Activated CD4-positive, alpha-beta T cell treated with anti-CD3 and anti-CD28 coated beads for 4 hours (primary cell): ENCODE data around the gene LIMD2.
A peak's percentile ranks its signal among the peaks of the same experiment; 100 is the strongest.
"Not testable (repeated sequence)": the region's sequence is repeated elsewhere in the genome, so short reads cannot be mapped to it uniquely, and the experiment has no call there.

Source experiments
- DNase-seq, 2 donors: peaks; one replicate each; pipeline ENCODE4 v3.0.0-alpha.2; 2020

LIMD2 gene

DNA sequence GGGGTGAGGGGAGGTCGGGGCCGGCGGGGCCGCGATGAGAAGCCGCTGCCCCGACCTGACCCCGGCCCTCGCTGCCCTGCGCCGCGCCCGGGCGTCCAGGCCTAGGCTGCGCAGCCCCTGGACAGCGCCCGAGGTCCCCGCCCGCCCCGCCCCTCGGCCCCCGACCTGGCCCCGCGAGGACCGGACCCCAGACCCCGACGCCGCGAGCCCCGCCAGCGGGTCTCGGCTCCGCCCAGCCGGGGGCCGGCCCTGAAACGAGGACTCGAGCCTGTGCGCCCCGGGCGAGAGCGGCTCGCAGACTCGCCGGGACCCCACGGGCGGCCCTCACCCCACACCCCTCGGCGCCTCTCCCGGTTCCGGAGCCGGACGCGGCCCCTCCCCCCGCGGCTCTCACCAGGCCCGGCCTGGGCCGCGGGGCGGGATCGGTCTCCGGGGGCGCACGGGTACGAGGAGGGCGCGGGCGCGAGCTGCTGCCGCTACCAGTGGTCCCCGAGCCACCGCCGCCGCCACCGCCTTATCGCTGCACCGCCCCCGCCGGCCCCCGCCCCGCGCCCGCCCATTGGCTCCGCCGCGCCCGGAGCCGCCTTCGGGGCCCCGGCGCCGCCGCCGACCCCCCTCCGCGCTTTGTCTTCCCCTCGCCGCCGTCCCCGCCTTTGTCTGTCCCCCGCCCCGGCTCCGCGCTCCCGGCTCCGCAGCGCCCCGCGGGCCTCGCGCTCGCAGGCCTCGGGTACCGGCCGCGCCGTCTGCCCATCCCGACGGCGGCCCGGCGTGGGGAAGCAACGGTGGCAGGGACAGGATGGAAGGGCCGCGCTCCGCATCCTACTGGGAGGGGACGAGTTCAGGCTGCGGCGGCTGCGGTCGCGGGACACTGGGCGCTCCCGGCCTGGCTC is at the start of gene LIMD2:
Gene LIMD2, minus strand, starts transcription at position 488 of the 890 bp plus-strand sequence. CDS start 827 bp downstream, outside the sequence.
- peak; percentile 83 to 85 for DNase-seq

DNA sequence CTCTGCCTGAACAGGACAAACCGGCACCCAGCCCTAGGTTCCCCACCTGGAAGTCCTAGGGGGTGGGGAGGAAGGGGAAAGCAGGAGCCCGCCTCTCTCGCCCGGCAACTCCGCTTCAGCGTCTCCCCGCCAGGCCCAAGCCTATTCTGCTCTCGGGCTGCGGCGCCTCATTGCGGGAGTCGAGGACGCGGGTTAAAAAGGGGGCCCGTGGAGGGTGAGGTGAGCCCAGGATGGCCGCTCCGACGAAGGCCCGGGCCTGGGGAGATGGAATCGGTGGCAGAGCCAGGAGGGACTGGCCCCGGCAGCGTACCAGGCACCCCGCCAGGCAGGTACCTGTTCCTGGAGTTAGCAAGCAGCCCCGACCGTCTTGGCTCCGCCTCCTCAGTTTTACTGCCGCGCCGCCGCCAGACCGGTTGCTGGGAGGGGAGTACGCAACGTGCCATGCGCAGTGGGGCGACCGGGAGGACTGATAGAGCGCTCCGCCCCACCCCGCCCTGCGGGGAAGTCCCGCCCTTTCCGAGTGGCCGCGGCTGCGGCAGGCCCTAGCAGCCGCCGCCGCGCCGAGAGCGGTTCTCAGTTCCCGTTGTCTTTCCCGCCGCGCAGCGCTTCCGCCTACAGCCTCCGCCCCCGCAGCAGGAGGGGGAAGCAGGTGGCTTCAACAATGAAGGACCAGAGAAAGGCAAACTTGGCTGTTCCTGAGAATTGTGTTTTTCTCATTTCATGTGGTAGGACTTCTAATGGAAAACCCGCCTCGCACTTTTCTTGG is 41.7 kb upstream of the LIMD2 start, which contains the start of gene STRADA:
Gene STRADA, minus strand, starts transcription at position 392 of the 766 bp plus-strand sequence. CDS start 13,430 bp downstream, outside the sequence.
- peak; percentile 98 to 99 for DNase-seq

DNA sequence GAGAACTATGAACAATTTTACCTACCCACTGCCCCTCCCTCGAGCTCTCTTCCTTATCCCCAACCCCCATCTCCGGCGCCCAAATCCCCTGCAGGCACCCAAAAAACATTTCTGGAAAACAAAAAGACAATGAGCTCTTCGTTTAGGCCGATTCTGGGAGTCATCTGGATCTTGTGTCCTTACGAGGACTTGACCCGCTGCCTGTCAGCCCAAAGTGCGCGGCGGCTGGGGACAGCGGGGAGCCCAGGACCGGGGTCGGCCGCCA is 41.1 kb upstream of the LIMD2 start:
- DNase-seq = no peak

DNA sequence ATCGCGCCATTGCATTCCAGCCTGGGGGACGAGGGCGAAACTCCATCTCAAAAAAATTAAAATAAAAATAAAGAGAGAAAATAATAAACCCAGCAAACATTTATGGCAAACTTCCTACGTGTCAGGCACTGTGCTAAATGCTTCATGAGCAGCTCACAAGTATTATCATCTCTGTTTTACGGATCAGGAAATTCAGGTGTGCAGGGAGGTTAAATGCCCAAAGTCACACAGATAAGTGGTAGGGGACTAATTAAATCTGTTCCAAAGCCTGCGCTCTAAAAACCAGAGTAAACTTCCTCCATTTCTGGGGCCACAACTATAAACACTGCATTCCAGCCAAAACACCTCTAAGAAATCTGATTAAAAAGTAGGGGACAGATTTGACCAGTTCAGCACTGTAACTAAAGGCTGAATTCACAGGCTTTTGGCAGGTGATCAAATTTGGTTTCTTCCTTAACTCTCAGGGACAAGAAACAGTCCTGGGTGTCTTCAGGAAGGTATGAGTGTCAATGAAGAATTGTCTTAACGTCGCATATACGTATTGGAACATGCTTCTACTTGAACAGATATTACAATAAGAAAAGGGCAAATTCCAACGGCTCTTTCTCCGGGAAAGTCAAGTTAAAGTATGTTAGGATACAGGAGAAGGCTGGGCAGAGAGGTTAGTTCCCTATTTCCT is 40.7 kb upstream of the LIMD2 start:
- no peak for DNase-seq

DNA sequence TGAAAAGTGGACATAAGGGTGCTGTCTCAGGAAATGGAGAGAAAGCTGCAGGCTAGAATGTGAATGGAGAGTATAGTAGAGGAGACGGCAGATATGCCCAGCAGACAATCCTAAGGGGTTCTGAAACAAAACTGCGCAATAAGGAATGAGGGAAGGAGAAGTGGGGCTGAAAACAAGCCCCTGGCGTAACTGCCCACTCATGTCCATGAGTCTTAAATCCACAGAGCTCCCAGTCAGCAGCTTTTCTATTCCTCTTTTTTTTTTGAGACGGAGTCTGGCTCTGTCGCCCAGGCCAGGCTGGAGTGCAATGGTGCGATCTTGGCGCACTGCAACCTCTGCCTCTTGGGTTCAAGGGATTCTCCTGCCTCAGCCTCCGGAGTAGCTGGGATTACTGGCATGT is 35.8 kb upstream of the LIMD2 start:
- no peak for DNase-seq

DNA sequence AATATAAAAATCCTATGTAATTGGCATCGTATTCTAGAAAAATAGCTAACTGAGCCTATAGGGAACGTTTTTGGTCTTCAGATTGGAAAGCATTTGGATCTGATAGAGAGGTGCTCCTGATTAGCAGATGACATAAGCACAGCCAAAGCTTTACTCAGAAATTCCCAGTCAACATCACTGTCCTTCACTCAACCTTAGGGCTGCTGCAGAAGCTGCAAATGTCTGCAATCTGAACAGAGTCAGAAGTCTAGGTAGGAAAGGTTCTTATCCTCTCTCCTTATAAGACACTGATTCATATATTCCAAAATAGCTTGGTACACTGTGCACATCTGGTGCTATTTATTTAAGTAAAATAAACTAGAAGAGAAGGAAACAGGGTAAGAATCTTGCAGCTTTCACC is 22.5 kb upstream of the LIMD2 start:
- DNase-seq = no peak

DNA sequence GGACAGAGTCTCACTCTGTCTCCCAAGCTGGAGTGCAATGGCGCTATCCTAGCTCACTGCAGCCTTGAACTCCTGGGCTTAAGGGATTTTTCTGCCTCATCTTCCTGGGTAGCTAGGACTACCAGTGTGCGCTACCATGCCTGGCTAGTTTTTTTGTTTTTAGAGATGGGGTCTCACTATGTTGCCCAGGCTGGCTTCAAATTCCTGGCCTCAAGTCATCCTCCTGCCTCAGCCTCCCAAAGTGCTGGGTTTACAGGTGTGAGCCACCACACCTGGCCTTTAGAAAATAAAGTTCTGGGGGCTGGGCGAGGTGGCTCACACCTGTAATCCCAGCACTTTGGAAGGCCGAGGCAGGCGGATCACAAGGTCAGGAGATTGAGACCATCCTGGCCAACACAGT is 20.3 kb upstream of the LIMD2 start:
- DNase-seq = not testable (repeated sequence)

DNA sequence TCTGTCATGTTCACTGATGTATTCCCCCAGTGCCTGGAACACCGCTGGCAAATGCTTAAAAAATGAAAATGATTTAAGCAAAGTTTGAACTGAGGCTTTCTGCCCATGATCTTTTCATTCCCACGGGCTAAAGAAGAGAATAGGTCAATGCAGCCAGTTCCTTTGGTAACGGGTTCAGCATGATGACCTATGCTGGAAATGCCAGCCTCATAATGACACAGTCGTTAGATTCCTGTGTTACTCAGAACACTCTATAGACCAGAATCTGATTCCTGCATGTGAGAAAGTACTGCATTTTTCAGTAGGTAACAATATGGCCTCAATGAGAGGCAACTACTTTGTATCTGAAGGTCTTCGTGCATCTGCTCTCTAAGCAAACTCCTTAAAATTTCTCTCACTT is 19.1 kb upstream of the LIMD2 start:
- no peak for DNase-seq

DNA sequence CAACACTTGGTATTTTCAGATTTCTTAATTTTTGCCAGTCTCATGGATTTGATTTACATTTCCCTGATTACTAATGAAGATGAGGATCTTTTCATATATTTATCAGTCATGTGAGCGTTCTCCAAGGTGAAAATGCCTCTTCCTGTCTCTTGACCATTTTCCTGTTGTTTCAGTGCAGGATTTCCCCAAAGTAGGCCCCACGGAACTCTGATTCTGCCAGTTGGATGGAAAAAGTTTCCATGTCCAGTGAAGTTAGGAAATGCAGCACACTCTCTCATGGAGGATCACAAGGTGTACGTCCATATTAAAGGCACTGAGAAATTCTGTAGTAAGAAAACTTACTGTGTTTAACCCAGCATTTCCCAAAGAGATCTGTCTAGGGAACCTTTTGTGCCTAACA is 16.5 kb upstream of the LIMD2 start:
- no peak for DNase-seq

DNA sequence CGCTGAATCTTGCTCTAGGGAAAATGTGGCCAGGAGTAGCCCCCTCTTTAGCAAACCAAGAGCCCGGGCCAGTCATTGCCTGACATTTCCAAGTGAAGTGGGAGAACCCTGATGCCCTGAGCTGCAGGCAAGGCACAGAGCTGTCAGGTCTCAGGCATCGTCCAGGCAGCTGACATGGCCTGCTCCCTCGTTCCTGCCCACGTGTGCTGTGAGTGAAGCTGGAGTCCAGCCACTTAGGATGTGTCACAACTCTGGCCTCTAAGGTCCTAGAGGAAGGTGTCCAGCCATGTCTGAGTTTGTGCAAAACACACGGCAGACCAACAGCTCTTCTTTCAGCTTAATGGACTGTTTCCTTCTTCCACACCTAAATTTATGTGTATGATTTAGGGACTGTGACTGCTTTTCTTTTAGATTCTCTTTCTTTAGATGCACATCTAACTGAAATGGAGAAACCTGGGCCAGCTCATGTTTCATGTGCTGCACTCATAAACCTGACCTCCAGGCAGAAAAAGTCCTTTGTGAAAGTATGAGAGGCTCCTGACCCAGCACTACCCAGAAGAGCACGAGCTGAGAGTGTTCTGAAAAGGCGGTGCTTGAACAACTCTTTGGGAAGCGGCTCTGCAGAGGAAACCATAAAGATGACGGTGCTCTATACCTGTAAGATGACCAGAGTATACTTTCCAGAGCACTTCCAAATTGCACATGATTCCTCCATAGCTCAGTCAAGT is 14.8 kb upstream of the LIMD2 start:
- no peak for DNase-seq

DNA sequence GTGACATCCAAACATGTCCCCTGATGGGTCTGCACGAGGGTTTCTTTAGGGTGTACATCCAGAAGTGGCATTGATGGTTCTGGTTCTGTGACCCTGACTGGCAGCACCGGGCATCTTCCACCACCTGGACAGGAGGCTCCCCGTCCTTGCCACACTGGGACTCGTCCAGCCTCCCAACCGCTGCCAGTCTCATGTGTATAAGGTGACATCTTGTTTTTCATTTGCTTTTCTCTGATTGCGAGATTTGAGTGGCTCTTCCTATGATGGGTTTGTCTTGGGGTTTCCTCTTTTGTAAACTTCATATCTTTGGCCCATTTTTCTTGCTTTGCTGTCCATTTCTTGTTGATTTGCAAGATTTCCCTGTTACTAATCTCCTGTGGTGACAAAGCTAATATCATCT is 9.2 kb upstream of the LIMD2 start:
- DNase-seq = no peak

DNA sequence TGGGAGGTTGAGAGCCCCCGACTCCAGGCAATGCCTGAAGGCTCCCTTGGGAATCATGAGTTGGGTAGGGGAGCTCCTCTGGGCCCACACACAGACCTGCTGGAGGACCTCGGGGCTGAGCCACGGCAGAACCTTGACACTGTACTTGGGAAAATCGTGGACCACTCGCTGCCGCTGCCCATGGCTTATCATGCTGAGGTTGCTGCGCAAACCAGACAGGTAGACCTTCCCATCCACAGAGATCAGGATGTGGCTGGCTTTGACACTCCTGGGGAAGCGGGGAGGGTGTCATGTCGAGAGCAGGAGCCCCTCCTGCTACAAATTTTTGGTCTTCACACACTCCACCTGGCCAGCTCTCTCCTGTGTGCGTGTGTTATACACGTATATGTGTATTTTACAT is 7.2 kb upstream of the LIMD2 start:
- no peak for DNase-seq

DNA sequence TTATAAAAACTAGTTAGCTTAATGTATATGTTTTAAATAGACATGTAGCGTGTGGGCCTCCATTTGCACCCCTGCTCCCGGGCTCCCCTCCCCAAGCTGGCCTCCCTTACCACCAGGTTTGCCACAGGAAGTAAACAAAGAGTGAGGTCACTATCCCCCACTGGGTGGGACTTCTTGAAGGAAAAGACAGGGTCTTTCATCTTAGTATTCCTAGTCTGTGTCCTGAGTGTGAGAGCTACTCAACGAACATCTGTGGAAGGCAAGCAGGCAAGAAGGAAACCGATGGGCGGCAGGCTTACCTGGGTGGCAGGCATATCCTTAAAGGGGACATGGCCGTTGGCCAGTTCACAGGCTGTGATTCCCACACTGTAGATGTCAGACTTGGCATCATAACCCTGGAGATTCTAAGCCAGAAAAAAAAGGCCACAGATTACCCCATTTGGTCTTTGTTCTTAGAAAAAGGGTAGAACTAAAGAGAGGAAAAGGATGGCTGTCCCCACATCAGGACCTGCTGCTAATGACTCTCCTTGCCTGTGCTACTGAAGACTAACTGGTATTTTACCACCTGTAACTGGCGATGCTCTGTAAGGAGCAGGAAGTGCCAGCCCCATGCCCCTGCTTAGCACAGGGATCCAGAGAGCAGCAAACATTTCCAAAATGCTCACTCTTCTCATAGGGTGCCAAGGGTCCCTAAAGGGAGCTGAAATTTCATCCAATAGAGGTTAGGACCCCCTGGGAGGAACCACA is 6.6 kb upstream of the LIMD2 start:
- DNase-seq = no peak

DNA sequence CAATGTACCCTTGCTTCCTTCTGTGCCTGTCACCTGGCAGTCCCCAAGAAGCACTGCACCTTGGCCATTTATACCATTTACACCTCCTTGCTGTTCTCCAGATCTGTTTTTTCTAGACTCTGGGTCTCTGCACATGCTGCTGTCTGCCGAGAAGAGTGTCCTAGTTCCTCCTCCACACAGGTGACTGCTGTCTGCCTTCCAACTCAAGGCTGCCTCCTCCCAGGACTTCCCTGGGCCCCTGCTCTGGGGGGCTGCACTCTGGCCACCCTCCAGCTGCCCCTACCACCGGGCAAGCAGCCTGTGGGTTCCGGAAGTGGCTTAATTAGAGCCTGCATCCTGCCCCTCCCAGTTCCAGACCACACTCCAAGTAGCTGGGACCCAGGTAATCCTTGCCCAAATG is 5.7 kb upstream of the LIMD2 start:
- DNase-seq = no peak

DNA sequence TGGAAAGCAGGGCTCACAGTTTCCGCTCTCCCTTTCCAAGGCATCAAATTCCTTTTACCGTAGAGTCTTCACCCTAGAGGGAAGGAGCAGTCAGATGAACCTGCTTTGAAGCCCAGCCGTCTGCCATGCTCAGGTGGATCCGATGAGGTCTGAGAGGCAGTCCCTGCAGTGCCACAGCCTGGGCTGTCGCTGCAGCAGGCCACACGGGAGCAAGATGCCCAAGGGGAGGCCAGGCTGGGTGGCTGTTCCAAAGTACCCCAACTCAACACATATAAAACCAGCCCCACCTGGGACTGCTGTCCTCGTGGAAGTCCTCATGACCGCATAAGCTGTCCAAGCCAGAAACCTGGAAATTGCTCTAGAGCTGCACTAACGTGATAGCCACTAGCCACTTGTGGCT is 4.9 kb upstream of the LIMD2 start:
- no peak for DNase-seq

DNA sequence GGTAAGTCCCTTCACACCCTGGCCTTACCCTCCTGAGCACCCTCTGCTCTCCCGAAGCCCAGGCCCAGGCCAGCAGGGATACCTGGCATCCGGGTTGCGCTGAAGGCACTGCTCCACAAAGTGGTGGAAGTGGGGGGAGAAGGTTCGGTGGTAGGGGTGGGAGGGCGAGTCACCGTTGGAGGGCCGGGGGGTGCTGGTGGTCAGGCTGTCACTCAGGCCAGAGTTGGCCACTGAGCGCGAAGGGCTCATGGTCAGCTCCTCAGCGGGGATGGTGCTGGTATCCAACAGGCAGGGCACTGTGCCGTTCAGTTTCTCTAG is 4.3 kb upstream of the LIMD2 start:
- no peak for DNase-seq

DNA sequence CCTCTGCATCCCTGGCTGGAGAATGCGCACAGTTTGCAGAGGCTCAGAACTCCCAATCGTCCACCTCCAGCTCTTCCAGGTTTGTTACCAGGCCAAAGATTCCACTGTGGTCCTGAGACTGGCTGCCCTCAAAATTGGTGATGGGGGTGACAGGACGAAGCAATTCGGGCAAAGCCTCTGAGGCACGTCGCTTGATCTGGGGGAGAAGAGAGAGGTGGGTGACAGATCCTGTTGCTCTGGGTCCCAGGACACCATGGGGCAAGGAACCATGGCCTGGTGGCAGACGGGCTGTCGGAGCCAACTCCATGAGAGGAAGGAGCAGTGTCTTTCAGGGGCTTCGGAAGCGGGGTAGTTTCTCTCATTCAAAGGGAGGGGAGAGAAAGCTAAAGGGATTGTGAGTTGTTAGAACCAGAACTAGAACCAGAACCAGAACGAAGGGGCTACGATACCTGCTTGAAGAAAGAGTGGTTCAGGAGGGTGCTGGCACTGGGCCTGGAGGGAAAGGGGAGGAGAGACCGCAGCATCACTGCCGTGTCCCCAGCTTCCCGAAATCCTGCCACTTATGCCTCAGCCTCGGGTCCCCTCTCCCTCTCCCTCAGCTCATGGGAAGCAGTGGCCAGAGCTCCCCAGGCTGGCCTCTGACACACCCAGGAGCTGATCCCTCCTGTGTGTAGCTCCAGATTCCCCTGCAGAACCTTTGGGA is 3.8 kb upstream of the LIMD2 start:
- no peak for DNase-seq

DNA sequence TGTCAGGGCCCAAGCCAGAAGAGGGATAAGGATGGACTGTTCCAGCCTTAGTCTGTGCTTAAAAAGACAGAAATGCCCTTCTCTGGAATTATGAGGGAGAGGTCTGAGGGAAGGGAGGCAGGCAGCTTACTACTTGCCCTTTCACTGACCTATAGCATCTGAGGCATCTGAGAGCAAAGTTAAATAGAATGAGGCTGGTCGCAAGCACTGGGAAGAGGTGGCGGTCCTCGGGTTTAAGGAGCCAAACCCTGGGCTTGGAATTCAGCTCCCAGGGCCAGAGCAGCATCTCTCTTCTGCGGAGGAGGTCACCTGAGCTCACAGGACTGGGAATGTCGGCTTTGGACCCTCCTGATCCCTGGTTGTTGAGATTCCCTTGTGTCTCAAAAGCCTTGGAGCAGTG is 3.1 kb upstream of the LIMD2 start:
- no peak for DNase-seq

DNA sequence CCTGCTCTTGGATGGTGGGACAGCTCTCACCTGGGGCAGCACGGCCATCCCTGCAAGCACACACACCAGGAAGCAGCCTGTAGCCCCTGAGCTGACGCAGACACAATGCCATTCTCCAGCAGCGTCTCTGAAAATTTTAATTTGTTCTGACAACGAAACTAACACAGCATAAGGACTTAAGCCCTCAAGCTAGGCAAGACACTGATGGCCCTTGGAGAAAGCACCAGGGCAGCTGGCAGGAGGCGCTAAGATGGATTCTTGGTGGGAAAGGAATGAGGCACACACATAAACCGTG is 2.7 kb upstream of the LIMD2 start:
- DNase-seq = no peak

DNA sequence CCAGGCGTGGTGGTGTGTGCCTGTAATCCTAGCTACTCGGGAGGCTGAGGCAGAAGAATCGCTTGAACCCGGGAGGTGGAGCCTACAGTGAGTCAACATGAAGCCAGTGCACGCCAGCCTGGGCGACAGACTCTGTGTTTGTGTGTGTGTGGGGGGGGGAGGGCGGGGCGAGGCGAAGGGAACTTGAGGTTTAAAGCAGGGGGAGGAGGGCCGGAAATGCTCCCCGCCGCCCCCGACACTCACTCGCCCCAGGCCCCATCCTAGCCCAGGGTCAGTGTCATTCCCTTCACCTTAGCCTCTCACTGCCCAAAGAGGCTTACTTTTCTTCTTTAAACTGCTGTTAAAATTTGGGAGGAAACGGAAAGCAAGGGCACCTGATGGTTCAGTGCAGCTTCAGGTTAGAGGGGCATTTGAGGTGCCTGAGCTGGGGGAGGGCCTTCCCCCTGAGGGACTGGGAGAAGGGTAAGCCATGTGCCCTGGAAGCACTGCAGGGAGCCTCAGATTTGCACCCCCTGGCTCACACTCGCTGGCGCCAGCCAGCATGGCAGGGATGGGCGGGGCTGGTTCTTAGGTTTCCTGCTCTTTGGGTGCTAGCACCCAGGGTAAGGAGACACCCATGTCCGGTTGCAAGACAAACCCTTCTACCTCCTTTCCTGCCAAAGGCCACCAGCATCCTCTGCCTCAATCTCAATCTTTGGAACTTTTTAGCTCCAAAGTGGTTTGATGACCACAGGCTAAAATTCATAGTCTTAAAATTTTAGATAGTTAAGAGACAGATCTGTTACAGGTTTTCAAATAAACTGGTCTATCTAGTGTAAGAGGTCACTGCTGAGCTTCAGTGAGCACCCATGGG is 2.2 kb upstream of the LIMD2 start:
- DNase-seq = peak; percentile 73 to 82

DNA sequence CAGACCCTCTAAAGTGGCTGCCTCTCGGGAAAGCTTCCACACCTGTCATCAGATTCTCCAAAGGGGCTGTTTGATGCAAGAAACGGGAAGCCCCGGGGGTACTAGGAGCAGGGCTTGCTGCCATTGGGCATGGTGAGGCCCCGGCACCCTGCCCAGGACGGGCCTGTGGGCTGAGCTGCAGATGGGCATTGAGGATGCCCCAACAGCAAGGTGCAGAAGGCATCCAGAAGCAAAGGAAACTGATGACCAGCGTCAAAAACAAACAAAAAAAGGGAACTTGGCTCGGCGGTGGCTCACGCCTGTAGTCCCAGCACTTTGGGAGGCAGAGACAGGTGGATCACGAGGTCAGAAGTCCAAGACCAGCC is 1.5 kb upstream of the LIMD2 start:
- no peak for DNase-seq
